ENCODE measurements around the gene AHRR. TPM values are rescaled to one million over a fixed set of nuclear protein-coding genes. Genes with fewer than 3 reads are reported as not detected.

The AHRR gene
- polyA plus RNA-seq, 3 donors: 0.15 TPM; not detected in 1

GRCh38 chr5:448061-448765 lies 126.7 kb downstream of the AHRR start:
- Histone ChIP-seq H3K4me2 (replicated peaks; ENCODE audit: extremely low read depth, low read length, poor library complexity, severe bottlenecking) (peak overlapping the region; percentile 6), H3K4me1 (ENCODE audit: control insufficient read depth in 1 of 2, insufficient read depth in 2 of 2, low read length in 2 of 2) (peaks cover 28 to 30% of the 10 kb centered on the region in 2 donors), H3K27ac (ENCODE audit: low read depth in 1 of 2, low read length in 2 of 2) (peak overlapping the region; percentile 73 to 81), H3K27me3 (ENCODE audit: control insufficient read depth in 2 of 2, insufficient read depth in 2 of 2, low read length in 2 of 2) (no peaks in the 10 kb centered on the region), H4K20me1 (ENCODE audit: insufficient read depth, low read length) (peaks cover 79% of the 10 kb centered on the region), H3K9ac (ENCODE audit: insufficient read depth, low read length, poor library complexity, severe bottlenecking) (no peak overlapping the region), H3K36me3 (replicated peaks in 1 of 2; ENCODE audit: control insufficient read depth in 1 of 2, insufficient read depth in 2 of 2, low read length in 2 of 2) (peaks cover 58 to 71% of the 10 kb centered on the region in 2 donors), H3K4me3 (replicated peaks in 1 of 3; ENCODE audit: low read depth in 2 of 3, low read length in 3 of 3) (no peak overlapping the region), H3K79me2 (ENCODE audit: insufficient read depth, low read length) (peaks cover 32% of the 10 kb centered on the region), H3K9me3 (replicated peaks in 1 of 2; ENCODE audit: control insufficient read depth in 1 of 2, insufficient read depth in 1 of 2, low read length in 2 of 2) (peaks cover 3 to 18% of the 10 kb centered on the region in 2 donors), H2AFZ (ENCODE audit: insufficient read depth, low read depth, low read length, poor library complexity, severe bottlenecking) (no peak overlapping the region)
- Mint-ChIP-seq H3K27ac (peak overlapping the region; percentile 87 to 95 (median 93)), H3K36me3 (peaks cover 65 to 85% of the 10 kb centered on the region in 2 donors), H3K9me3 (peaks cover 7 to 17% (median 10%) of the 10 kb centered on the region in 7 donors), H3K27me3 (ENCODE audit: low read depth in 3 of 3) (peaks cover 0 to 2% (median 0%) of the 10 kb centered on the region in 3 donors), H3K4me1 (peaks cover 37% of the 10 kb centered on the region), H3K4me3 (peak overlapping the region in 1 of 2 donors; percentile 46)
- peak; percentile 83 to 95 (median 91) for DNase-seq
- no peak for TF ChIP-seq CTCF (IDR thresholded peaks at IDR 0.05)
- WGBS (ENCODE audit: insufficient coverage): 53% methylated on average over 21 of the region's 21 CpGs
- intact Hi-C loops (cut with micrococcal nuclease): loop anchor here (5.0 to 10.0 kb wide), 5 partner anchors 97 to 457 kb away; partner anchors contain the start of genes CEP72 (in 2 of the 2) and PDCD6 (in 1 of the 2)

GRCh38 chr5:448766-449090 lies 127.2 kb downstream of the AHRR start:
- Mint-ChIP-seq H3K4me3 (no peak overlapping the region), H3K9me3 (peaks cover 7 to 17% (median 10%) of the 10 kb centered on the region in 7 donors), H3K36me3 (peaks cover 70 to 90% of the 10 kb centered on the region in 2 donors), H3K27me3 (ENCODE audit: low read depth in 3 of 3) (peaks cover 0 to 3% (median 0%) of the 10 kb centered on the region in 3 donors), H3K4me1 (peaks cover 33% of the 10 kb centered on the region), H3K27ac (peak overlapping the region; percentile 87 to 95 (median 93))
- Histone ChIP-seq H3K4me2 (replicated peaks; ENCODE audit: extremely low read depth, low read length, poor library complexity, severe bottlenecking) (no peak overlapping the region), H3K4me3 (replicated peaks in 1 of 3; ENCODE audit: low read depth in 2 of 3, low read length in 3 of 3) (no peak overlapping the region), H3K27ac (ENCODE audit: low read depth in 1 of 2, low read length in 2 of 2) (peak overlapping the region; percentile 73 to 81), H3K4me1 (ENCODE audit: control insufficient read depth in 1 of 2, insufficient read depth in 2 of 2, low read length in 2 of 2) (peaks cover 24 to 26% of the 10 kb centered on the region in 2 donors), H3K9me3 (replicated peaks in 1 of 2; ENCODE audit: control insufficient read depth in 1 of 2, insufficient read depth in 1 of 2, low read length in 2 of 2) (peaks cover 3 to 18% of the 10 kb centered on the region in 2 donors), H3K9ac (ENCODE audit: insufficient read depth, low read length, poor library complexity, severe bottlenecking) (no peak overlapping the region), H3K36me3 (replicated peaks in 1 of 2; ENCODE audit: control insufficient read depth in 1 of 2, insufficient read depth in 2 of 2, low read length in 2 of 2) (peaks cover 63 to 77% of the 10 kb centered on the region in 2 donors), H3K27me3 (ENCODE audit: control insufficient read depth in 2 of 2, insufficient read depth in 2 of 2, low read length in 2 of 2) (no peaks in the 10 kb centered on the region), H3K79me2 (ENCODE audit: insufficient read depth, low read length) (peaks cover 29% of the 10 kb centered on the region), H4K20me1 (ENCODE audit: insufficient read depth, low read length) (peaks cover 82% of the 10 kb centered on the region), H2AFZ (ENCODE audit: insufficient read depth, low read depth, low read length, poor library complexity, severe bottlenecking) (no peak overlapping the region)
- intact Hi-C loops (cut with micrococcal nuclease): loop anchor here (5.0 to 10.0 kb wide), 5 partner anchors 96 to 456 kb away; partner anchors contain the start of genes CEP72 (in 2 of the 2) and PDCD6 (in 1 of the 2)
- WGBS (ENCODE audit: insufficient coverage): 95% methylated on average over 10 of the region's 12 CpGs
- TF ChIP-seq CTCF (IDR thresholded peaks at IDR 0.05): no peak
- DNase-seq: no peak
